SU-DHL-6 (cell line): ENCODE measurements around the gene CCR7.
"Not testable (repeated sequence)": the region's sequence is repeated elsewhere in the genome, so short reads cannot be mapped to it uniquely, and the experiment has no call there.

Experiments
- H2AFZ ChIP-seq: fragments of 200-600 bp; sonication (generic); 2 replicates; pipeline ENCODE4 v1.6.1; 2014; ENCODE audit warnings: low read depth, mild to moderate bottlenecking, moderate library complexity, mixed read lengths, antibody characterized with exemption, low read length; ENCODE audit not compliant: severe bottlenecking
- H3F3A ChIP-seq: fragments of 200-600 bp; shearing (Covaris generic); 2 replicates; pipeline ENCODE4 v1.6.0; 2016; ENCODE audit warnings: antibody characterized with exemption, mild to moderate bottlenecking; ENCODE audit not compliant: insufficient read depth
- H3K27ac ChIP-seq: fragments of 200-600 bp; sonication (generic); 2 replicates; pipeline ENCODE4 v1.5.1; 2016; ENCODE audit warnings: low read depth, mild to moderate bottlenecking, low read length, moderate library complexity, mixed read lengths
- H3K27me3 ChIP-seq: fragments of 200-600 bp; sonication (generic), shearing (Covaris generic); 2 replicates; pipeline ENCODE4 v1.6.0; 2014; ENCODE audit warnings: mild to moderate bottlenecking, low read length
- H3K36me3 ChIP-seq: fragments of 200-600 bp; sonication (generic); 2 replicates; pipeline ENCODE4 v1.6.1; 2014; ENCODE audit warnings: mild to moderate bottlenecking, low read length, mixed read lengths
- H3K4me2 ChIP-seq: fragments of 300-600, 200-600 bp; shearing (Covaris generic), sonication (generic); 2 replicates; pipeline ENCODE4 v1.6.0; 2014; ENCODE audit warnings: low read length, low read depth, mild to moderate bottlenecking; ENCODE audit not compliant: poor library complexity, severe bottlenecking
- H3K4me3 ChIP-seq: fragments of 200-600 bp; sonication (generic); 2 replicates; pipeline ENCODE4 v1.5.1; 2014; ENCODE audit warnings: antibody characterized with exemption, low read length, mild to moderate bottlenecking, mixed read lengths; ENCODE audit not compliant: insufficient read depth, poor library complexity, severe bottlenecking
- H3K79me2 ChIP-seq: fragments of 200-600 bp; sonication (generic); 2 replicates; pipeline ENCODE4 v1.6.1; 2014; ENCODE audit warnings: mild to moderate bottlenecking, low read length, moderate library complexity; ENCODE audit not compliant: insufficient read depth
- H3K9ac ChIP-seq: fragments of 200-600 bp; sonication (generic); 2 replicates; pipeline ENCODE4 v1.7.0; 2014; ENCODE audit warnings: mild to moderate bottlenecking, low read length
- H3K9me2 ChIP-seq: fragments of 200-600 bp; sonication (generic); replicated peaks from 2 replicates; pipeline ENCODE4 v1.6.1; 2014; ENCODE audit warnings: low read length; ENCODE audit not compliant: insufficient read depth
- H3K9me3 ChIP-seq: fragments of 200-600 bp; sonication (generic); 2 replicates; pipeline ENCODE4 v1.6.1; 2014; ENCODE audit warnings: low read length, mixed read lengths; ENCODE audit not compliant: insufficient read depth
- H4K20me1 ChIP-seq: fragments of 200-600 bp; sonication (generic); 2 replicates; pipeline ENCODE4 v1.6.1; 2014; ENCODE audit warnings: low read depth, mild to moderate bottlenecking, antibody characterized with exemption, low read length, moderate library complexity, mixed read lengths
- CTCF ChIP-seq: fragments of 200-600 bp; sonication (generic); IDR thresholded peaks from one replicate; pipeline ENCODE4 v1.5.1; 2017; ENCODE audit warnings: antibody characterized with exemption, mild to moderate bottlenecking, low read length, moderate library complexity; ENCODE audit not compliant: insufficient read depth, poor library complexity, severe bottlenecking
- EZH2phosphoT487 ChIP-seq: fragments of 200-600 bp; sonication (generic), shearing (Covaris generic); conservative IDR thresholded peaks from 2 replicates; pipeline ENCODE4 v1.6.1; 2018; ENCODE audit warnings: mild to moderate bottlenecking, antibody characterized with exemption, low read length, moderate library complexity, mixed read lengths

CCR7 gene

GRCh38 chr17:40590742-40591141, 25.5 kb upstream of the CCR7 start:
- Histone ChIP-seq H3K4me3 (no peak overlapping the region), H3K9me2 (no peaks in the 10 kb centered on the region), H3K9me3 (no peaks in the 10 kb centered on the region), H3K27me3 (no peaks in the 10 kb centered on the region), H3K36me3 (no peaks in the 10 kb centered on the region), H3F3A (no peaks in the 10 kb centered on the region), H3K9ac (no peak overlapping the region), H3K79me2 (no peaks in the 10 kb centered on the region), H2AFZ (no peak overlapping the region), H4K20me1 (no peaks in the 10 kb centered on the region), H3K4me2 (no peak overlapping the region), H3K27ac (no peak overlapping the region)
- TF ChIP-seq CTCF (no peak), EZH2phosphoT487 (no peak)

- H3K4me2 ChIP-seq: no peak overlapping the region
- no peaks in the 10 kb centered on the region for H3K9me2 ChIP-seq
- H3K27ac ChIP-seq: no peak overlapping the region
- H3K27me3 ChIP-seq: no peaks in the 10 kb centered on the region
- no peak overlapping the region for H2AFZ ChIP-seq
- H3F3A ChIP-seq: no peaks in the 10 kb centered on the region
- H3K79me2 ChIP-seq: no peaks in the 10 kb centered on the region
- H3K4me3 ChIP-seq: no peak overlapping the region
- no peak overlapping the region for H3K9ac ChIP-seq
- TF ChIP-seq CTCF: no peak
- TF ChIP-seq EZH2phosphoT487: no peak
- no peaks in the 10 kb centered on the region for H3K36me3 ChIP-seq
- no peaks in the 10 kb centered on the region for H3K9me3 ChIP-seq
- H4K20me1 ChIP-seq: no peaks in the 10 kb centered on the region
Observed at GRCh38 chr17:40588552-40588951, 23.3 kb upstream of the CCR7 start.

GRCh38 chr17:40586264-40586663, 21.0 kb upstream of the CCR7 start:
- not testable (repeated sequence) for H3F3A ChIP-seq, H3K27me3 ChIP-seq, H3K9me3 ChIP-seq, H4K20me1 ChIP-seq, H3K36me3 ChIP-seq, H2AFZ ChIP-seq, H3K9me2 ChIP-seq, H3K4me3 ChIP-seq, H3K4me2 ChIP-seq, H3K79me2 ChIP-seq, H3K9ac ChIP-seq, H3K27ac ChIP-seq

- not testable (repeated sequence) for H3K79me2 ChIP-seq, H4K20me1 ChIP-seq, H3K4me2 ChIP-seq, H3K27ac ChIP-seq, H3F3A ChIP-seq, H3K27me3 ChIP-seq, H3K9me2 ChIP-seq, H3K9ac ChIP-seq, H3K9me3 ChIP-seq, H2AFZ ChIP-seq, H3K36me3 ChIP-seq, H3K4me3 ChIP-seq
Observed at GRCh38 chr17:40584950-40585349, 19.7 kb upstream of the CCR7 start.
